Endodermal cell (in vitro differentiated cells): ENCODE data around the gene MPG. TPM values are rescaled to one million over a fixed set of nuclear protein-coding genes. Genes with fewer than 3 reads are reported as not detected.

ENCODE experiments used
- DNase-seq: peaks from one replicate; pipeline ENCODE4 v3.0.0-alpha.2; 2017
- H3K27ac ChIP-seq: 2 replicates; pipeline ENCODE4 v1.5.1; 2013; ENCODE audit warnings: mild to moderate bottlenecking, low read depth, low read length, moderate library complexity
- H3K27me3 ChIP-seq: 2 replicates; pipeline ENCODE4 v1.6.1; 2013; ENCODE audit warnings: mild to moderate bottlenecking, low read length, moderate library complexity; ENCODE audit not compliant: insufficient read depth, control insufficient read depth, poor library complexity, severe bottlenecking
- H3K36me3 ChIP-seq: 2 replicates; pipeline ENCODE4 v1.7.0; 2013; ENCODE audit warnings: mild to moderate bottlenecking, low read length, moderate library complexity; ENCODE audit not compliant: control insufficient read depth, insufficient read depth
- H3K4me1 ChIP-seq: one replicate; pipeline ENCODE4 v1.7.0; 2013; ENCODE audit warnings: low read length; ENCODE audit not compliant: control insufficient read depth, insufficient read depth
- H3K4me3 ChIP-seq: 2 replicates; pipeline ENCODE4 v1.5.1; 2013; ENCODE audit warnings: mild to moderate bottlenecking, low read length, moderate library complexity
- H3K9ac ChIP-seq: 2 replicates; pipeline ENCODE4 v1.6.1; 2013; ENCODE audit warnings: mild to moderate bottlenecking, low read length, moderate library complexity; ENCODE audit not compliant: poor library complexity, severe bottlenecking; ENCODE audit errors: extremely low read depth
- H3K9me3 ChIP-seq: 2 replicates; pipeline ENCODE4 v1.6.1; 2013; ENCODE audit warnings: mild to moderate bottlenecking, low read length, moderate library complexity; ENCODE audit not compliant: control insufficient read depth
- H3K27ac Mint-ChIP-seq: 2 replicates; pipeline ENCODE4 v1.8.0; 2020; ENCODE audit warnings: mixed read lengths
- H3K27me3 Mint-ChIP-seq: 2 replicates; pipeline ENCODE4 v1.8.0; 2021; ENCODE audit warnings: mild to moderate bottlenecking, mixed read lengths; ENCODE audit not compliant: insufficient read depth
- H3K36me3 Mint-ChIP-seq: 2 replicates; pipeline ENCODE4 v1.8.0; 2020; ENCODE audit warnings: low read depth, mixed read lengths
- H3K4me1 Mint-ChIP-seq: 2 replicates; pipeline ENCODE4 v1.8.0; 2020; ENCODE audit warnings: mixed read lengths
- H3K4me3 Mint-ChIP-seq: 2 replicates; pipeline ENCODE4 v1.8.0; 2020; ENCODE audit warnings: mild to moderate bottlenecking, moderate library complexity, mixed read lengths
- H3K9me3 Mint-ChIP-seq: 2 replicates; pipeline ENCODE4 v1.8.0; 2020; ENCODE audit warnings: mild to moderate bottlenecking, mixed read lengths
- CTCF ChIP-seq: fragments of 200-600 bp; sonication (generic); conservative IDR thresholded peaks from 2 replicates; pipeline ENCODE4 v1.5.0; 2021; ENCODE audit warnings: antibody characterized with exemption, mild to moderate bottlenecking
- WGBS, 2 experiments: methylation state at CpG; one replicate each; pipeline versions ENCODE4 v1.1.5 to v1.1.7; 2013; ENCODE audit warnings: missing lambda C conversion rate in 2 of 2, mixed read lengths in 1 of 2; ENCODE audit not compliant: insufficient coverage in 1 of 2, insufficient read length in 1 of 2; 5-methylcytosine and 5-hydroxymethylcytosine counted together
- total RNA-seq, 2 donors: library from RNA; stranded (reverse); fragmentation: NEBNext Ultra II Directional in 1 of 2; extraction: Animal tissue kit (Norgen Biotek cat#: 25700) in 1 of 2; gene quantifications; 2 replicates in 1 of 2; 3 replicates in 1 of 2; pipeline ENCODE4 v1.2.1, GENCODE V29; 2021

MPG gene
- total RNA-seq, 2 donors from 2014 or later: 59.9 to 62.2 TPM

GRCh38 chr16:58491-59439 lies 19.3 kb upstream of the MPG start:
- Mint-ChIP-seq H3K27me3 (no peaks in the 10 kb centered on the region), H3K4me1 (no peaks in the 10 kb centered on the region), H3K9me3 (no peaks in the 10 kb centered on the region), H3K36me3 (peaks cover 46% of the 10 kb centered on the region), H3K4me3 (no peak overlapping the region), H3K27ac (peak overlapping the region; percentile 48)
- Histone ChIP-seq H3K4me1 (no peaks in the 10 kb centered on the region), H3K4me3 (no peak overlapping the region), H3K36me3 (peaks cover 50% of the 10 kb centered on the region), H3K27me3 (no peaks in the 10 kb centered on the region), H3K27ac (no peak overlapping the region), H3K9ac (no peak overlapping the region), H3K9me3 (no peaks in the 10 kb centered on the region)
- TF ChIP-seq CTCF: no peak
- 93% methylated on average over 25 to 29 of the region's 29 CpGs for WGBS, 2 experiments
- DNase-seq: no peak

GRCh38 chr16:59440-60059 lies 18.5 kb upstream of the MPG start:
- Mint-ChIP-seq H3K36me3 (peaks cover 52% of the 10 kb centered on the region), H3K9me3 (no peaks in the 10 kb centered on the region), H3K4me3 (no peak overlapping the region), H3K4me1 (no peaks in the 10 kb centered on the region), H3K27me3 (no peaks in the 10 kb centered on the region), H3K27ac (peak overlapping the region; percentile 48)
- 95 to 98% methylated on average over 9 to 14 of the region's 14 CpGs for WGBS, 2 experiments
- H3K36me3 ChIP-seq: peaks cover 57% of the 10 kb centered on the region
- DNase-seq: no peak
- H3K4me3 ChIP-seq: no peak overlapping the region
- no peak overlapping the region for H3K9ac ChIP-seq
- no peak for TF ChIP-seq CTCF
- no peaks in the 10 kb centered on the region for H3K4me1 ChIP-seq
- no peak overlapping the region for H3K27ac ChIP-seq
- no peaks in the 10 kb centered on the region for H3K9me3 ChIP-seq
- H3K27me3 ChIP-seq: no peaks in the 10 kb centered on the region

GRCh38 chr16:60166-60565 lies 17.9 kb upstream of the MPG start:
- no peak overlapping the region for H3K27ac ChIP-seq
- no peak overlapping the region for H3K4me3 Mint-ChIP-seq
- peaks cover 52% of the 10 kb centered on the region for H3K36me3 Mint-ChIP-seq
- TF ChIP-seq CTCF: no peak
- H3K27me3 ChIP-seq: no peaks in the 10 kb centered on the region
- H3K9me3 ChIP-seq: no peaks in the 10 kb centered on the region
- no peak for DNase-seq
- no peaks in the 10 kb centered on the region for H3K4me1 Mint-ChIP-seq
- H3K9me3 Mint-ChIP-seq: no peaks in the 10 kb centered on the region
- no peak overlapping the region for H3K9ac ChIP-seq
- peaks cover 63% of the 10 kb centered on the region for H3K36me3 ChIP-seq
- H3K4me3 ChIP-seq: no peak overlapping the region
- H3K27me3 Mint-ChIP-seq: no peaks in the 10 kb centered on the region
- 88 to 96% methylated on average over 9 to 11 of the region's 11 CpGs for WGBS, 2 experiments
- H3K27ac Mint-ChIP-seq: no peak overlapping the region
- H3K4me1 ChIP-seq: no peaks in the 10 kb centered on the region
